ENCODE data around the gene TLX2. TPM values are rescaled to one million over a fixed set of nuclear protein-coding genes. Genes with fewer than 3 reads are reported as not detected.

Gene TLX2
- total and polyA plus RNA-seq, 2 of the 13 experiments (the other 11 are each of a cell fraction or from before 2014, with no cell fraction given), result 0.05 to 0.20 TPM

DNA sequence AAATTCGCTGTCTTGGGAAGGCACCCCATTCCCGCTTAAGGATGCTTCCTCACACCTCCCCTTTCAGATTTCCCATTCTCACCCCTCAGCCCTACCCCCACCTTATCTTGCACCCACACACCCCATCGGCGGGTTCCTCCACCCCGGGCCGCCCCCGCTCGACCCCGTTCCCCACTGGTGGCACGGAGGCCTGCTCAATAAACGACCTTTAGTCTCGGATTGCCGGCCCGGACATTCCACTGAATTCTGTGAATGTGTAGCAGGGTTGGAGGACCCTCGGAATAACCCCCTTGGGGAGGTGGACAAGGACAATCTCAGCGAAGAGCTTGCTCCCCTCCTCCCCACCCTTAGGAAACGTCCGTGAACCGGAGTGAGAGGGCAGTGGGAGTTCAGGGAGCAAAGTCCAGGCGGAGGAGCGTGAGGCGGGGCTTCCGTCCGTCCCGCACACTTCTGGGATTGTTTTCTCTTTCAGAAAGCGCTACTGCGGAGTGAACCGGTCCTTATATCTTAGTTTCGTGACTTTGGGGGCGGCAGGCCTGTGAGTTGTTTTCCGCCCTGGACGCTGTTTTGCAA, 12.0 kb upstream of the TLX2 start (continued):
- TF ChIP-seq KDM2A (CRISPR knock-in tag; IDR thresholded peaks at IDR 0.05; ENCODE audit: borderline replicate concordance, low read depth) (peak; percentile 89), STAG1 (CRISPR knock-in tag; IDR thresholded peaks at IDR 0.05) (peak; percentile 16; the same call in 1 of the 2 replicates), NCOR1 (IDR thresholded peaks at IDR 0.05; ENCODE audit: borderline replicate concordance, low read length) (peak; percentile 97), KDM1A (CRISPR knock-in tag; IDR thresholded peaks at IDR 0.05) (peak; percentile 37; the same call in 1 of the 2 replicates), RFX5 (IDR thresholded peaks at IDR 0.05; ENCODE audit: low read depth, low read length) (no peak), ZNF337 (CRISPR knock-in tag; IDR thresholded peaks at IDR 0.05; ENCODE audit: borderline replicate concordance, low read depth) (no peak), ZFP90 (CRISPR knock-in tag; IDR thresholded peaks at IDR 0.05; ENCODE audit: borderline replicate concordance) (no peak), KLF12 (CRISPR knock-in tag; IDR thresholded peaks at IDR 0.05; ENCODE audit: borderline replicate concordance) (0 out of 2 replicates have a peak, but pooled peaks have one; percentile 36), MEF2D (CRISPR knock-in tag; IDR thresholded peaks at IDR 0.05) (peak; percentile 79), GZF1 (CRISPR knock-in tag; IDR thresholded peaks at IDR 0.05) (no peak), PCBP1 (IDR thresholded peaks at IDR 0.05; ENCODE audit: borderline replicate concordance, low read depth, low read length) (no peak), NRL (CRISPR knock-in tag; IDR thresholded peaks at IDR 0.05; ENCODE audit: borderline replicate concordance) (no peak), HNRNPK (IDR thresholded peaks at IDR 0.05; ENCODE audit: low read depth, low read length, poor library complexity, severe bottlenecking) (peak; percentile 75), ZNF263 (CRISPR knock-in tag; IDR thresholded peaks at IDR 0.05) (peak; percentile 94)
- TF ChIP-seq, protein P1, sequence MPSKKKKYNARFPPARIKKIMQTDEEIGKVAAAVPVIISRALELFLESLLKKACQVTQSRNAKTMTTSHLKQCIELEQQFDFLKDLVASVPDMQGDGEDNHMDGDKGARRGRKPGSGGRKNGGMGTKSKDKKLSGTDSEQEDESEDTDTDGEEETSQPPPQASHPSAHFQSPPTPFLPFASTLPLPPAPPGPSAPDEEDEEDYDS (CRISPR knock-in tag; IDR thresholded peaks at IDR 0.05), result peak; percentile 84
- TF ChIP-seq, protein P2, sequence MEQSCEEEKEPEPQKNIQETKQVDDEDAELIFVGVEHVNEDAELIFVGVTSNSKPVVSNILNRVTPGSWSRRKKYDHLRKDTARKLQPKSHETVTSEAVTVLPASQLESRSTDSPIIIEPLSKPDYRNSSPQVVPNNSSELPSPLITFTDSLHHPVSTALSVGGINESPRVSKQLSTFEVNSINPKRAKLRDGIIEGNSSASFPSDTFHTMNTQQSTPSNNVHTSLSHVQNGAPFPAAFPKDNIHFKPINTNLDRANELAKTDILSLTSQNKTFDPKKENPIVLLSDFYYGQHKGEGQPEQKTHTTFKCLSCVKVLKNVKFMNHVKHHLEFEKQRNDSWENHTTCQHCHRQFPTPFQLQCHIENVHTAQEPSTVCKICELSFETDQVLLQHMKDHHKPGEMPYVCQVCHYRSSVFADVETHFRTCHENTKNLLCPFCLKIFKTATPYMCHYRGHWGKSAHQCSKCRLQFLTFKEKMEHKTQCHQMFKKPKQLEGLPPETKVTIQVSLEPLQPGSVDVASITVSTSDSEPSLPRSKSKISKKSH (CRISPR knock-in tag; IDR thresholded peaks at IDR 0.05; ENCODE audit: borderline replicate concordance), result 0 out of 2 replicates have a peak, but pooled peaks have one; percentile 7
- TF ChIP-seq, protein P3, sequence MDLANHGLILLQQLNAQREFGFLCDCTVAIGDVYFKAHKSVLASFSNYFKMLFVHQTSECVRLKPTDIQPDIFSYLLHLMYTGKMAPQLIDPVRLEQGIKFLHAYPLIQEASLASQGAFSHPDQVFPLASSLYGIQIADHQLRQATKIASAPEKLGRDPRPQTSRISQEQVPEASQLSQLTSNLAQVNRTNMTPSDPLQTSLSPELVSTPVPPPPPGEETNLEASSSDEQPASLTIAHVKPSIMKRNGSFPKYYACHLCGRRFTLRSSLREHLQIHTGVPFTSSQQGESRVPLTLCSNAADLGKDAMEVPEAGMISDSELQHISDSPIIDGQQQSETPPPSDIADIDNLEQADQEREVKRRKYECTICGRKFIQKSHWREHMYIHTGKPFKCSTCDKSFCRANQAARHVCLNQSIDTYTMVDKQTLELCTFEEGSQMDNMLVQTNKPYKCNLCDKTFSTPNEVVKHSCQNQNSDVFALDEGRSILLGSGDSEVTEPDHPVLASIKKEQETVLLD (CRISPR knock-in tag; IDR thresholded peaks at IDR 0.05; ENCODE audit: low read depth), result peak; percentile 86
- TF ChIP-seq, protein P4, sequence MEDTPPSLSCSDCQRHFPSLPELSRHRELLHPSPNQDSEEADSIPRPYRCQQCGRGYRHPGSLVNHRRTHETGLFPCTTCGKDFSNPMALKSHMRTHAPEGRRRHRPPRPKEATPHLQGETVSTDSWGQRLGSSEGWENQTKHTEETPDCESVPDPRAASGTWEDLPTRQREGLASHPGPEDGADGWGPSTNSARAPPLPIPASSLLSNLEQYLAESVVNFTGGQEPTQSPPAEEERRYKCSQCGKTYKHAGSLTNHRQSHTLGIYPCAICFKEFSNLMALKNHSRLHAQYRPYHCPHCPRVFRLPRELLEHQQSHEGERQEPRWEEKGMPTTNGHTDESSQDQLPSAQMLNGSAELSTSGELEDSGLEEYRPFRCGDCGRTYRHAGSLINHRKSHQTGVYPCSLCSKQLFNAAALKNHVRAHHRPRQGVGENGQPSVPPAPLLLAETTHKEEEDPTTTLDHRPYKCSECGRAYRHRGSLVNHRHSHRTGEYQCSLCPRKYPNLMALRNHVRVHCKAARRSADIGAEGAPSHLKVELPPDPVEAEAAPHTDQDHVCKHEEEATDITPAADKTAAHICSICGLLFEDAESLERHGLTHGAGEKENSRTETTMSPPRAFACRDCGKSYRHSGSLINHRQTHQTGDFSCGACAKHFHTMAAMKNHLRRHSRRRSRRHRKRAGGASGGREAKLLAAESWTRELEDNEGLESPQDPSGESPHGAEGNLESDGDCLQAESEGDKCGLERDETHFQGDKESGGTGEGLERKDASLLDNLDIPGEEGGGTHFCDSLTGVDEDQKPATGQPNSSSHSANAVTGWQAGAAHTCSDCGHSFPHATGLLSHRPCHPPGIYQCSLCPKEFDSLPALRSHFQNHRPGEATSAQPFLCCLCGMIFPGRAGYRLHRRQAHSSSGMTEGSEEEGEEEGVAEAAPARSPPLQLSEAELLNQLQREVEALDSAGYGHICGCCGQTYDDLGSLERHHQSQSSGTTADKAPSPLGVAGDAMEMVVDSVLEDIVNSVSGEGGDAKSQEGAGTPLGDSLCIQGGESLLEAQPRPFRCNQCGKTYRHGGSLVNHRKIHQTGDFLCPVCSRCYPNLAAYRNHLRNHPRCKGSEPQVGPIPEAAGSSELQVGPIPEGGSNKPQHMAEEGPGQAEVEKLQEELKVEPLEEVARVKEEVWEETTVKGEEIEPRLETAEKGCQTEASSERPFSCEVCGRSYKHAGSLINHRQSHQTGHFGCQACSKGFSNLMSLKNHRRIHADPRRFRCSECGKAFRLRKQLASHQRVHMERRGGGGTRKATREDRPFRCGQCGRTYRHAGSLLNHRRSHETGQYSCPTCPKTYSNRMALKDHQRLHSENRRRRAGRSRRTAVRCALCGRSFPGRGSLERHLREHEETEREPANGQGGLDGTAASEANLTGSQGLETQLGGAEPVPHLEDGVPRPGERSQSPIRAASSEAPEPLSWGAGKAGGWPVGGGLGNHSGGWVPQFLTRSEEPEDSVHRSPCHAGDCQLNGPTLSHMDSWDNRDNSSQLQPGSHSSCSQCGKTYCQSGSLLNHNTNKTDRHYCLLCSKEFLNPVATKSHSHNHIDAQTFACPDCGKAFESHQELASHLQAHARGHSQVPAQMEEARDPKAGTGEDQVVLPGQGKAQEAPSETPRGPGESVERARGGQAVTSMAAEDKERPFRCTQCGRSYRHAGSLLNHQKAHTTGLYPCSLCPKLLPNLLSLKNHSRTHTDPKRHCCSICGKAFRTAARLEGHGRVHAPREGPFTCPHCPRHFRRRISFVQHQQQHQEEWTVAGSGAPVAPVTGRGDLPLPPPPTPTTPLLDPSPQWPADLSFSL (CRISPR knock-in tag; IDR thresholded peaks at IDR 0.05), result no peak

All from HepG2 (cell line).